CD14-positive monocyte (primary cell): ENCODE measurements around the gene OR10A4. TPM values are rescaled to one million over a fixed set of nuclear protein-coding genes. Genes with fewer than 3 reads are reported as not detected.

Source experiments
- DNase-seq, 3 donors: peaks; one replicate each; pipeline ENCODE4 v3.0.0-alpha.2; 2011 to 2022
- H2AFZ ChIP-seq: 2 replicates; pipeline ENCODE4 v1.6.0; 2012; ENCODE audit warnings: mild to moderate bottlenecking, low read depth, low read length, inconsistent platforms; ENCODE audit not compliant: insufficient read depth, poor library complexity, severe bottlenecking
- H3K27ac ChIP-seq, 2 donors: 1 replicate in 1 of 2; 2 replicates in 1 of 2; pipeline ENCODE4 v1.5.1; 2012 to 2013; ENCODE audit warnings: low read length in 2 of 2, control low read depth in 1 of 2, inconsistent platforms in 1 of 2, low read depth in 1 of 2, mild to moderate bottlenecking in 1 of 2
- H3K27me3 ChIP-seq, 2 donors: one replicate each; pipeline versions ENCODE4 v1.6.0 to v1.6.1; 2011 to 2013; ENCODE audit warnings: low read length in 2 of 2; ENCODE audit not compliant: control insufficient read depth in 2 of 2, insufficient read depth in 2 of 2
- H3K36me3 ChIP-seq, 2 donors: replicated peaks in 1 of 2; 1 replicate in 1 of 2; 2 replicates in 1 of 2; pipeline versions ENCODE4 v1.5.1 to v1.6.1; 2012 to 2013; ENCODE audit warnings: low read length in 2 of 2, control low read depth in 1 of 2, inconsistent platforms in 1 of 2, mild to moderate bottlenecking in 1 of 2; ENCODE audit not compliant: insufficient read depth in 2 of 2, control insufficient read depth in 1 of 2
- H3K4me1 ChIP-seq, 2 donors: 1 replicate in 1 of 2; 2 replicates in 1 of 2; pipeline versions ENCODE4 v1.5.1 to v1.6.1; 2012 to 2013; ENCODE audit warnings: low read length in 2 of 2, control low read depth in 1 of 2, inconsistent platforms in 1 of 2, mild to moderate bottlenecking in 1 of 2, moderate library complexity in 1 of 2; ENCODE audit not compliant: insufficient read depth in 2 of 2, control insufficient read depth in 1 of 2
- H3K4me2 ChIP-seq: replicated peaks from 2 replicates; pipeline ENCODE3; 2012; ENCODE audit warnings: low read length, moderate library complexity, mild to moderate bottlenecking; ENCODE audit not compliant: poor library complexity, severe bottlenecking; ENCODE audit errors: extremely low read depth
- H3K4me3 ChIP-seq, 3 experiments: fragments of 200-600 bp in 1 of 3; sonication (generic) in 1 of 3; replicated peaks in 1 of 3; 1 replicate in 2 of 3; 2 replicates in 1 of 3; pipeline ENCODE4 v1.5.1; 2011 to 2013; ENCODE audit warnings: low read length in 3 of 3, mild to moderate bottlenecking in 3 of 3, control low read depth in 2 of 3, low read depth in 2 of 3, inconsistent platforms in 1 of 3, moderate library complexity in 1 of 3
- H3K79me2 ChIP-seq: 2 replicates; pipeline ENCODE4 v1.6.0; 2012; ENCODE audit warnings: mild to moderate bottlenecking, control low read depth, inconsistent platforms, low read length, moderate library complexity; ENCODE audit not compliant: insufficient read depth
- H3K9ac ChIP-seq: 2 replicates; pipeline ENCODE4 v1.6.0; 2017; ENCODE audit warnings: low read length, mild to moderate bottlenecking; ENCODE audit not compliant: insufficient read depth, poor library complexity, severe bottlenecking
- H3K9me3 ChIP-seq, 2 donors: replicated peaks in 1 of 2; 1 replicate in 1 of 2; 2 replicates in 1 of 2; pipeline versions ENCODE4 v1.5.1 to v1.6.1; 2012 to 2013; ENCODE audit warnings: low read length in 2 of 2, control low read depth in 1 of 2; ENCODE audit not compliant: control insufficient read depth in 1 of 2, insufficient read depth in 1 of 2
- H4K20me1 ChIP-seq: 2 replicates; pipeline ENCODE4 v1.6.0; 2012; ENCODE audit warnings: mild to moderate bottlenecking, low read length, control low read depth, moderate library complexity; ENCODE audit not compliant: insufficient read depth
- H3K27ac Mint-ChIP-seq, 7 donors: one replicate each; pipeline ENCODE4 v1.8.0; 2020; ENCODE audit warnings: mild to moderate bottlenecking in 7 of 7, mixed read lengths in 7 of 7, moderate library complexity in 6 of 7, inconsistent platforms in 2 of 7
- H3K27me3 Mint-ChIP-seq, 3 donors: one replicate each; pipeline ENCODE4 v1.8.0; 2021 to 2022; ENCODE audit warnings: low read depth in 3 of 3, mild to moderate bottlenecking in 3 of 3, mixed read lengths in 3 of 3, moderate library complexity in 3 of 3, inconsistent platforms in 1 of 3
- H3K36me3 Mint-ChIP-seq, 2 donors: one replicate each; pipeline ENCODE4 v1.8.0; 2020; ENCODE audit warnings: mixed read lengths in 2 of 2, inconsistent platforms in 1 of 2, mild to moderate bottlenecking in 1 of 2
- H3K4me1 Mint-ChIP-seq: one replicate; pipeline ENCODE4 v1.8.0; 2020; ENCODE audit warnings: mild to moderate bottlenecking, mixed read lengths
- H3K4me3 Mint-ChIP-seq, 2 donors: one replicate each; pipeline ENCODE4 v1.8.0; 2020; ENCODE audit warnings: mild to moderate bottlenecking in 2 of 2, mixed read lengths in 2 of 2, moderate library complexity in 1 of 2
- H3K9me3 Mint-ChIP-seq, 7 donors: one replicate each; pipeline ENCODE4 v1.8.0; 2020 to 2022; ENCODE audit warnings: mixed read lengths in 7 of 7, mild to moderate bottlenecking in 6 of 7, moderate library complexity in 6 of 7, inconsistent platforms in 2 of 7
- WGBS: methylation state at CpG from one replicate; pipeline ENCODE4 v1.1.5; 2013; ENCODE audit warnings: missing lambda C conversion rate; ENCODE audit not compliant: insufficient coverage; 5-methylcytosine and 5-hydroxymethylcytosine counted together
- intact Hi-C, 2 donors: fragments of 100-400 bp; cut with micrococcal nuclease; formaldehyde crosslinking; loops; one replicate each; pipeline versions ENCODE4 v1.15.0 to v1.15.1; 2023
- polyA plus RNA-seq, 3 donors: library from polyadenylated mRNA; depleted of rRNA in 1 of 3; unstranded in 2 of 3; stranded (reverse) in 1 of 3; fragments of 300-500 nt in 2 of 3; fragments of >200 nt in 1 of 3; fragmentation: Illumina TruSeq in 2 of 3; gene quantifications; 1 replicate in 2 of 3; 2 replicates in 1 of 3; pipeline ENCODE4 v1.2.3, GENCODE V29; 2012 to 2021
- TF ChIP-seq, protein P1 (sequence below): fragments of 200-600 bp; IDR thresholded peaks from one replicate; pipeline ENCODE4 v1.8.0; 2022; ENCODE audit warnings: antibody characterized with exemption, mild to moderate bottlenecking

OR10A4 gene
- polyA plus RNA-seq, 3 donors = not detected

GRCh38 chr11:6855971-6856541 is 20.4 kb upstream of the OR10A4 start:
- H3K4me3 ChIP-seq = no peak overlapping the region
- no peaks in the 10 kb centered on the region for H4K20me1 ChIP-seq
- H3K4me2 ChIP-seq = no peak overlapping the region
- Mint-ChIP-seq H3K27me3 (peaks cover 0 to 1% (median 0%) of the 10 kb centered on the region in 3 donors), H3K36me3 (no peaks in the 10 kb centered on the region), H3K27ac (peak overlapping the region in 1 of 7 donors; percentile 33), H3K4me3 (no peak overlapping the region), H3K9me3 (peaks cover 6 to 20% (median 10%) of the 10 kb centered on the region in 7 donors), H3K4me1 (no peaks in the 10 kb centered on the region)
- no peaks in the 10 kb centered on the region for H3K36me3 ChIP-seq
- H3K9ac ChIP-seq = no peak overlapping the region
- H3K79me2 ChIP-seq = no peaks in the 10 kb centered on the region
- peaks cover 0 to 3% of the 10 kb centered on the region in 2 donors for H3K9me3 ChIP-seq
- TF ChIP-seq, protein P1, sequence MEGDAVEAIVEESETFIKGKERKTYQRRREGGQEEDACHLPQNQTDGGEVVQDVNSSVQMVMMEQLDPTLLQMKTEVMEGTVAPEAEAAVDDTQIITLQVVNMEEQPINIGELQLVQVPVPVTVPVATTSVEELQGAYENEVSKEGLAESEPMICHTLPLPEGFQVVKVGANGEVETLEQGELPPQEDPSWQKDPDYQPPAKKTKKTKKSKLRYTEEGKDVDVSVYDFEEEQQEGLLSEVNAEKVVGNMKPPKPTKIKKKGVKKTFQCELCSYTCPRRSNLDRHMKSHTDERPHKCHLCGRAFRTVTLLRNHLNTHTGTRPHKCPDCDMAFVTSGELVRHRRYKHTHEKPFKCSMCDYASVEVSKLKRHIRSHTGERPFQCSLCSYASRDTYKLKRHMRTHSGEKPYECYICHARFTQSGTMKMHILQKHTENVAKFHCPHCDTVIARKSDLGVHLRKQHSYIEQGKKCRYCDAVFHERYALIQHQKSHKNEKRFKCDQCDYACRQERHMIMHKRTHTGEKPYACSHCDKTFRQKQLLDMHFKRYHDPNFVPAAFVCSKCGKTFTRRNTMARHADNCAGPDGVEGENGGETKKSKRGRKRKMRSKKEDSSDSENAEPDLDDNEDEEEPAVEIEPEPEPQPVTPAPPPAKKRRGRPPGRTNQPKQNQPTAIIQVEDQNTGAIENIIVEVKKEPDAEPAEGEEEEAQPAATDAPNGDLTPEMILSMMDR = no peak
- H3K27me3 ChIP-seq = no peaks in the 10 kb centered on the region
- H3K27ac ChIP-seq = no peak overlapping the region
- H2AFZ ChIP-seq = no peak overlapping the region
- no peak for DNase-seq
- no peaks in the 10 kb centered on the region for H3K4me1 ChIP-seq
- intact Hi-C loops = no loop called here
- 100% methylated on average over 1 of the region's 1 CpG for WGBS

- H3K27me3 Mint-ChIP-seq = peaks cover 0 to 1% (median 0%) of the 10 kb centered on the region in 3 donors
- 93% methylated on average over 2 of the region's 3 CpGs for WGBS
- intact Hi-C loops = no loop called here
Observed at GRCh38 chr11:6856871-6857270, 19.6 kb upstream of the OR10A4 start.

More at GRCh38 chr11:6856871-6857270, 19.6 kb upstream of the OR10A4 start:
- Histone ChIP-seq H3K4me1 (no peaks in the 10 kb centered on the region), H3K79me2 (no peaks in the 10 kb centered on the region), H3K4me3 (no peak overlapping the region), H3K27me3 (no peaks in the 10 kb centered on the region), H3K4me2 (no peak overlapping the region), H3K9me3 (peaks cover 0 to under 1% of the 10 kb centered on the region in 2 donors), H3K9ac (no peak overlapping the region), H3K36me3 (no peaks in the 10 kb centered on the region), H3K27ac (no peak overlapping the region), H4K20me1 (no peaks in the 10 kb centered on the region), H2AFZ (no peak overlapping the region)
- TF ChIP-seq, protein P1 = no peak
- Mint-ChIP-seq H3K9me3 (peaks cover 2 to 14% (median 9%) of the 10 kb centered on the region in 7 donors), H3K27ac (no peak overlapping the region), H3K4me3 (no peak overlapping the region), H3K36me3 (no peaks in the 10 kb centered on the region), H3K4me1 (no peaks in the 10 kb centered on the region)
- no peak for DNase-seq
